NB4 (cell line): ENCODE measurements around the gene TGFBR1.

Experiments
- POLR2A ChIP-seq: IDR thresholded peaks from 2 replicates; pipeline ENCODE4 v1.6.1; 2011; ENCODE audit warnings: mild to moderate bottlenecking; ENCODE audit not compliant: insufficient read length; ENCODE audit errors: extremely low read depth
- TF ChIP-seq, protein P1 (sequence below): IDR thresholded peaks from one replicate; pipeline ENCODE4 v1.5.1; 2012; ENCODE audit warnings: low read depth, low read length
- TF ChIP-seq, protein P2 (sequence below): IDR thresholded peaks from 2 replicates; pipeline ENCODE4 v1.6.1; 2011; ENCODE audit warnings: low read depth, low read length

DNA sequence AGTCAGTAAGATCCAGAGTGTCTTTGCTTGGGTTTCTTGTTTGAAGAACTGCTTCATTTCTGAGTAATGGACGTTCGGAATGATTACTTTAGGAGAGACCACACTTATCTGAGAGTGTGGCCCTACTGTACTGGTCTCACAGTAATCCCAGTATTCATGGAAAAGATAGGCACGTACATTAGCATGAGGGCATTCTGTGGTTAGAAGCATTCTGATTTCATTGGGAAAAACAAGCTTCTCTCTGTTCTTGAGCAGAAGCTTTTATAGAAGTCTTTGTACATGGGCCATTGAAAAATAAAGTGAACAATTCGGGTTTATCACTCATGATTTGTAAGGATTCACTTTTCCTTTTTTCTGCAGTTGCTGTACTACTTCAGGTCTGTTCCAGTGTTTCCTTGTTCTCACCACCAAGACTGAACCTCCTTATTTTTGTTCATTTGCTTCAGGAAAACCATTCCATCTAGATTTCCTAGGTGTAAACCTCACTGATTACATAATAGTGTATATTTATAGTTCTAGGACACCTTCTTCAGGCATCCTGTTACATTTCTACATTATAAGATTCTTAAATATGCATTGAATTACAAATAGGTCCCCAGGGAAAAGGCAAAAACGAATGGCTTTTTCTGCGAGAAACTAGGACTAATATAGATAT lies 10.1 kb downstream of the TGFBR1 start:
- TF ChIP-seq, protein P1, sequence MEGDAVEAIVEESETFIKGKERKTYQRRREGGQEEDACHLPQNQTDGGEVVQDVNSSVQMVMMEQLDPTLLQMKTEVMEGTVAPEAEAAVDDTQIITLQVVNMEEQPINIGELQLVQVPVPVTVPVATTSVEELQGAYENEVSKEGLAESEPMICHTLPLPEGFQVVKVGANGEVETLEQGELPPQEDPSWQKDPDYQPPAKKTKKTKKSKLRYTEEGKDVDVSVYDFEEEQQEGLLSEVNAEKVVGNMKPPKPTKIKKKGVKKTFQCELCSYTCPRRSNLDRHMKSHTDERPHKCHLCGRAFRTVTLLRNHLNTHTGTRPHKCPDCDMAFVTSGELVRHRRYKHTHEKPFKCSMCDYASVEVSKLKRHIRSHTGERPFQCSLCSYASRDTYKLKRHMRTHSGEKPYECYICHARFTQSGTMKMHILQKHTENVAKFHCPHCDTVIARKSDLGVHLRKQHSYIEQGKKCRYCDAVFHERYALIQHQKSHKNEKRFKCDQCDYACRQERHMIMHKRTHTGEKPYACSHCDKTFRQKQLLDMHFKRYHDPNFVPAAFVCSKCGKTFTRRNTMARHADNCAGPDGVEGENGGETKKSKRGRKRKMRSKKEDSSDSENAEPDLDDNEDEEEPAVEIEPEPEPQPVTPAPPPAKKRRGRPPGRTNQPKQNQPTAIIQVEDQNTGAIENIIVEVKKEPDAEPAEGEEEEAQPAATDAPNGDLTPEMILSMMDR = no peak
- TF ChIP-seq, protein P2, sequence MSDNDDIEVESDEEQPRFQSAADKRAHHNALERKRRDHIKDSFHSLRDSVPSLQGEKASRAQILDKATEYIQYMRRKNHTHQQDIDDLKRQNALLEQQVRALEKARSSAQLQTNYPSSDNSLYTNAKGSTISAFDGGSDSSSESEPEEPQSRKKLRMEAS = no peak
- no peak for TF ChIP-seq POLR2A
